Kidney (tissue), 14 donors: ENCODE data around the gene ADAM33. TPM values are rescaled to one million over a fixed set of nuclear protein-coding genes. Genes with fewer than 3 reads are reported as not detected.
A peak's percentile ranks its signal among the peaks of the same experiment; 100 is the strongest.

Experiments
- DNase-seq, 5 donors: peaks; one replicate each; pipeline ENCODE4 v3.0.0-alpha.2; 2013 to 2020
- FAIRE-seq: peaks from 2 replicates; lab custom pipeline; 2012; peaks lifted over from hg19 to GRCh38; lab: Jason Lieb, UNC
- H3K27ac ChIP-seq, 2 donors: one replicate each; pipeline ENCODE4 v1.7.0; 2013; ENCODE audit warnings: low read depth in 2 of 2, low read length in 2 of 2, inconsistent platforms in 1 of 2
- H3K27me3 ChIP-seq: one replicate; pipeline ENCODE4 v1.7.1; 2013; ENCODE audit warnings: low read length, inconsistent platforms; ENCODE audit not compliant: control insufficient read depth, insufficient read depth
- H3K36me3 ChIP-seq, 3 donors: one replicate each; pipeline versions ENCODE4 v1.7.0 to v1.7.1; 2013; ENCODE audit warnings: low read length in 3 of 3, control low read depth in 1 of 3, inconsistent platforms in 1 of 3; ENCODE audit not compliant: insufficient read depth in 3 of 3, control insufficient read depth in 2 of 3
- H3K4me1 ChIP-seq, 3 donors: one replicate each; pipeline versions ENCODE4 v1.7.0 to v1.7.1; 2013; ENCODE audit warnings: low read length in 3 of 3, inconsistent platforms in 1 of 3, low read depth in 1 of 3; ENCODE audit not compliant: control insufficient read depth in 2 of 3, insufficient read depth in 2 of 3
- H3K4me3 ChIP-seq, 3 donors: one replicate each; pipeline versions ENCODE4 v1.7.0 to v1.8.1; 2013; ENCODE audit warnings: low read length in 3 of 3, control low read depth in 1 of 3, inconsistent platforms in 1 of 3
- H3K9ac ChIP-seq, 3 donors: one replicate each; pipeline versions ENCODE4 v1.7.0 to v1.7.1; 2013; ENCODE audit warnings: low read length in 3 of 3, control low read depth in 1 of 3, inconsistent platforms in 1 of 3
- H3K9me3 ChIP-seq, 3 donors: one replicate each; pipeline versions ENCODE4 v1.7.0 to v1.7.1; 2013; ENCODE audit warnings: low read length in 3 of 3, control low read depth in 1 of 3, inconsistent platforms in 1 of 3; ENCODE audit not compliant: control insufficient read depth in 2 of 3, insufficient read depth in 1 of 3
- CTCF ChIP-seq: IDR thresholded peaks from 3 replicates; pipeline ENCODE4 v1.5.1; 2012; ENCODE audit warnings: mild to moderate bottlenecking, moderate library complexity, borderline replicate concordance; ENCODE audit not compliant: insufficient read depth; ENCODE audit errors: extremely low read depth
- intact Hi-C: fragments of 100-400 bp; cut with DNase I; formaldehyde crosslinking; loops from one replicate; pipeline ENCODE4 v1.11.1; 2022
- polyA plus RNA-seq: library from polyadenylated mRNA; stranded (reverse); fragments of 350-450 nt; fragmentation: Illumina TruSeq; extraction: RNeasy Lipid Tissue Mini Kit (QIAGEN cat#74804); gene quantifications from one replicate; pipeline ENCODE4 v1.2.3, GENCODE V29; 2014; ENCODE audit warnings: low read depth, low replicate concordance; ENCODE audit not compliant: insufficient read depth
- total RNA-seq: library from RNA; stranded (reverse); fragmentation: NEBNext Ultra II Directional; extraction: Animal tissue kit (Norgen Biotek cat#: 25700); gene quantifications from one replicate; pipeline ENCODE4 v1.2.1, GENCODE V29; 2021
- donor health status: control.
- donor health status: control.
- donor health status: control.
- donor health status: control.
- donor health status: control.
- donor health status: DM: yes; HTN: yes; CAD: no.
- donor health status: Normal renal cell carcinoma (clear cell type).

Gene ADAM33
- total and polyA plus RNA-seq, 2 donors from 2014 or later: 4.1 to 4.3 TPM

GRCh38 chr20:3654326-3655130 lies 27.3 kb downstream of the ADAM33 start:
- H3K27ac ChIP-seq: no peak overlapping the region
- intact Hi-C loops: no loop called here
- TF ChIP-seq CTCF: no peak
- no peaks in the 10 kb centered on the region for H3K27me3 ChIP-seq
- FAIRE-seq (no peak), DNase-seq (peak; percentile 69 to 84 (median 78))
- H3K9ac ChIP-seq: no peak overlapping the region
- H3K9me3 ChIP-seq: no peaks in the 10 kb centered on the region
- H3K4me1 ChIP-seq: peaks cover 0 to 11% (median 0%) of the 10 kb centered on the region in 3 donors
- H3K36me3 ChIP-seq: peaks cover 0 to 6% (median 0%) of the 10 kb centered on the region in 3 donors
- H3K4me3 ChIP-seq: no peak overlapping the region

GRCh38 chr20:3653921-3654320 lies 27.9 kb downstream of the ADAM33 start:
- Histone ChIP-seq H3K4me1 (peaks cover 0 to 11% (median 0%) of the 10 kb centered on the region in 3 donors), H3K27ac (no peak overlapping the region), H3K4me3 (no peak overlapping the region), H3K27me3 (no peaks in the 10 kb centered on the region), H3K9me3 (no peaks in the 10 kb centered on the region), H3K36me3 (peaks cover 0 to 6% (median 0%) of the 10 kb centered on the region in 3 donors), H3K9ac (no peak overlapping the region)
- DNase-seq (peak in 2 of 5 donors; percentile 37 to 39), FAIRE-seq (no peak)
- no peak for TF ChIP-seq CTCF
- intact Hi-C loops: no loop called here

GRCh38 chr20:3652676-3653596 lies 28.9 kb downstream of the ADAM33 start:
- H3K27me3 ChIP-seq: no peaks in the 10 kb centered on the region
- FAIRE-seq: no peak
- intact Hi-C loops: no loop called here
- H3K4me3 ChIP-seq: no peak overlapping the region
- H3K9me3 ChIP-seq: no peaks in the 10 kb centered on the region
- peak in 3 of 5 donors; percentile 53 to 78 (median 66) for DNase-seq
- no peak overlapping the region for H3K9ac ChIP-seq
- H3K36me3 ChIP-seq: peaks cover 0 to 6% (median 0%) of the 10 kb centered on the region in 3 donors
- no peak for TF ChIP-seq CTCF
- no peak overlapping the region for H3K27ac ChIP-seq
- peaks cover 0 to 11% (median 0%) of the 10 kb centered on the region in 3 donors for H3K4me1 ChIP-seq
